Nephron (organoid): Measurements from ENCODE around the gene TICAM2.

Experiments used
- H3K27ac Mint-ChIP-seq, 3 experiments: 2 replicates each; pipeline ENCODE4 v1.8.0; 2020; ENCODE audit warnings: mixed read lengths in 3 of 3, mild to moderate bottlenecking in 2 of 3, moderate library complexity in 1 of 3
- H3K27me3 Mint-ChIP-seq: 2 replicates; pipeline ENCODE4 v1.8.0; 2021; ENCODE audit warnings: low read depth, mild to moderate bottlenecking, moderate library complexity, mixed read lengths
- H3K36me3 Mint-ChIP-seq: 2 replicates; pipeline ENCODE4 v1.8.0; 2020; ENCODE audit warnings: low read depth, mixed read lengths
- H3K4me1 Mint-ChIP-seq: 2 replicates; pipeline ENCODE4 v1.8.0; 2020; ENCODE audit warnings: mixed read lengths
- H3K4me3 Mint-ChIP-seq, 3 experiments: 2 replicates each; pipeline ENCODE4 v1.8.0; 2020; ENCODE audit warnings: mild to moderate bottlenecking in 3 of 3, mixed read lengths in 3 of 3, moderate library complexity in 2 of 3
- H3K9me3 Mint-ChIP-seq: 2 replicates; pipeline ENCODE4 v1.8.0; 2020; ENCODE audit warnings: mixed read lengths
- CTCF ChIP-seq, 3 experiments: fragments of 200-600 bp; sonication (generic); IDR thresholded peaks; one replicate each; pipeline ENCODE4 v1.5.0; 2021; ENCODE audit warnings: antibody characterized with exemption in 3 of 3; ENCODE audit not compliant: unreplicated experiment in 3 of 3

Gene TICAM2

GRCh38 chr5:115621365-115621900 is 19.2 kb upstream of the TICAM2 start:
- H3K27me3 Mint-ChIP-seq = no peaks in the 10 kb centered on the region
- TF ChIP-seq CTCF (IDR thresholded peaks at IDR 0.05; ENCODE audit: unreplicated experiment in 3 of 3) = no peak
- H3K36me3 Mint-ChIP-seq = peaks cover 30% of the 10 kb centered on the region
- H3K27ac Mint-ChIP-seq = peak overlapping the region in 1 of 3 experiments; percentile 26
- H3K4me1 Mint-ChIP-seq = peaks cover 25% of the 10 kb centered on the region
- peak overlapping the region; percentile 3 to 59 (median 40) for H3K4me3 Mint-ChIP-seq
- H3K9me3 Mint-ChIP-seq = no peaks in the 10 kb centered on the region

- Mint-ChIP-seq H3K27me3 (no peaks in the 10 kb centered on the region), H3K9me3 (no peaks in the 10 kb centered on the region), H3K4me3 (no peak overlapping the region), H3K27ac (peak overlapping the region; percentile 57 to 79 (median 73)), H3K4me1 (peaks cover 18% of the 10 kb centered on the region), H3K36me3 (peaks cover 50% of the 10 kb centered on the region)
- no peak for TF ChIP-seq CTCF (IDR thresholded peaks at IDR 0.05; ENCODE audit: unreplicated experiment in 3 of 3)
Measured at GRCh38 chr5:115616892-115617291, 14.6 kb upstream of the TICAM2 start.

- H3K27me3 Mint-ChIP-seq = no peaks in the 10 kb centered on the region
- no peaks in the 10 kb centered on the region for H3K9me3 Mint-ChIP-seq
- H3K4me3 Mint-ChIP-seq = peak overlapping the region in 2 of 3 experiments; percentile 23 to 59
- peaks cover 50% of the 10 kb centered on the region for H3K36me3 Mint-ChIP-seq
- no peak for TF ChIP-seq CTCF (IDR thresholded peaks at IDR 0.05; ENCODE audit: unreplicated experiment in 3 of 3)
- H3K27ac Mint-ChIP-seq = peak overlapping the region; percentile 57 to 79 (median 73)
- H3K4me1 Mint-ChIP-seq = peaks cover 15% of the 10 kb centered on the region
Measured at GRCh38 chr5:115616472-115616871, 14.2 kb upstream of the TICAM2 start.

GRCh38 chr5:115611873-115612272 is 9.6 kb upstream of the TICAM2 start:
- H3K27ac Mint-ChIP-seq = no peak overlapping the region
- TF ChIP-seq CTCF (IDR thresholded peaks at IDR 0.05; ENCODE audit: unreplicated experiment in 3 of 3) = no peak
- no peaks in the 10 kb centered on the region for H3K27me3 Mint-ChIP-seq
- H3K4me3 Mint-ChIP-seq = no peak overlapping the region
- H3K9me3 Mint-ChIP-seq = no peaks in the 10 kb centered on the region
- peaks cover 33% of the 10 kb centered on the region for H3K36me3 Mint-ChIP-seq
- H3K4me1 Mint-ChIP-seq = peaks cover 12% of the 10 kb centered on the region

- no peak for TF ChIP-seq CTCF (IDR thresholded peaks at IDR 0.05; ENCODE audit: unreplicated experiment in 3 of 3)
- H3K9me3 Mint-ChIP-seq = no peaks in the 10 kb centered on the region
- no peak overlapping the region for H3K4me3 Mint-ChIP-seq
- no peak overlapping the region for H3K27ac Mint-ChIP-seq
- H3K27me3 Mint-ChIP-seq = no peaks in the 10 kb centered on the region
- no peaks in the 10 kb centered on the region for H3K4me1 Mint-ChIP-seq
- peaks cover 28% of the 10 kb centered on the region for H3K36me3 Mint-ChIP-seq
Measured at GRCh38 chr5:115607935-115608334, 5.7 kb upstream of the TICAM2 start.

GRCh38 chr5:115605436-115605835 is 3.2 kb upstream of the TICAM2 start:
- Mint-ChIP-seq H3K36me3 (peaks cover 23% of the 10 kb centered on the region), H3K9me3 (no peaks in the 10 kb centered on the region), H3K27ac (no peak overlapping the region), H3K4me1 (peaks cover 8% of the 10 kb centered on the region), H3K4me3 (no peak overlapping the region), H3K27me3 (no peaks in the 10 kb centered on the region)
- no peak for TF ChIP-seq CTCF (IDR thresholded peaks at IDR 0.05; ENCODE audit: unreplicated experiment in 3 of 3)
